ENCODE data around the gene TCEAL4. TPM values are rescaled to one million over a fixed set of nuclear protein-coding genes. Genes with fewer than 3 reads are reported as not detected.

Gene TCEAL4
- total and polyA plus RNA-seq, 2 experiments from 2014 or later = 25.4 to 148 TPM

GRCh38 chrX:103630171-103630511, 44.8 kb downstream of the TCEAL4 start (continued):
- TF ChIP-seq, protein P1, sequence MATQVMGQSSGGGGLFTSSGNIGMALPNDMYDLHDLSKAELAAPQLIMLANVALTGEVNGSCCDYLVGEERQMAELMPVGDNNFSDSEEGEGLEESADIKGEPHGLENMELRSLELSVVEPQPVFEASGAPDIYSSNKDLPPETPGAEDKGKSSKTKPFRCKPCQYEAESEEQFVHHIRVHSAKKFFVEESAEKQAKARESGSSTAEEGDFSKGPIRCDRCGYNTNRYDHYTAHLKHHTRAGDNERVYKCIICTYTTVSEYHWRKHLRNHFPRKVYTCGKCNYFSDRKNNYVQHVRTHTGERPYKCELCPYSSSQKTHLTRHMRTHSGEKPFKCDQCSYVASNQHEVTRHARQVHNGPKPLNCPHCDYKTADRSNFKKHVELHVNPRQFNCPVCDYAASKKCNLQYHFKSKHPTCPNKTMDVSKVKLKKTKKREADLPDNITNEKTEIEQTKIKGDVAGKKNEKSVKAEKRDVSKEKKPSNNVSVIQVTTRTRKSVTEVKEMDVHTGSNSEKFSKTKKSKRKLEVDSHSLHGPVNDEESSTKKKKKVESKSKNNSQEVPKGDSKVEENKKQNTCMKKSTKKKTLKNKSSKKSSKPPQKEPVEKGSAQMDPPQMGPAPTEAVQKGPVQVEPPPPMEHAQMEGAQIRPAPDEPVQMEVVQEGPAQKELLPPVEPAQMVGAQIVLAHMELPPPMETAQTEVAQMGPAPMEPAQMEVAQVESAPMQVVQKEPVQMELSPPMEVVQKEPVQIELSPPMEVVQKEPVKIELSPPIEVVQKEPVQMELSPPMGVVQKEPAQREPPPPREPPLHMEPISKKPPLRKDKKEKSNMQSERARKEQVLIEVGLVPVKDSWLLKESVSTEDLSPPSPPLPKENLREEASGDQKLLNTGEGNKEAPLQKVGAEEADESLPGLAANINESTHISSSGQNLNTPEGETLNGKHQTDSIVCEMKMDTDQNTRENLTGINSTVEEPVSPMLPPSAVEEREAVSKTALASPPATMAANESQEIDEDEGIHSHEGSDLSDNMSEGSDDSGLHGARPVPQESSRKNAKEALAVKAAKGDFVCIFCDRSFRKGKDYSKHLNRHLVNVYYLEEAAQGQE (IDR thresholded peaks at IDR 0.05; ENCODE audit: unreplicated experiment) = no peak
- TF ChIP-seq ZNF331 (CRISPR knock-in tag; IDR thresholded peaks at IDR 0.05; ENCODE audit: low read depth) = no peak
- no peak for TF ChIP-seq ZNF114 (CRISPR knock-in tag; IDR thresholded peaks at IDR 0.05)
- TF ChIP-seq EZH2phosphoT487 (IDR thresholded peaks at IDR 0.05; ENCODE audit: unreplicated experiment) = no peak
- no peak for TF ChIP-seq NANOG (IDR thresholded peaks at IDR 0.05; ENCODE audit: borderline replicate concordance)
- no peak for TF ChIP-seq JUNB (IDR thresholded peaks at IDR 0.05; ENCODE audit: unreplicated experiment)
- TF ChIP-seq CREB1 (CRISPR knock-in tag; IDR thresholded peaks at IDR 0.05; ENCODE audit: low read depth) = no peak
- no peak for TF ChIP-seq STAT1 (IDR thresholded peaks at IDR 0.05; ENCODE audit: unreplicated experiment)
- TF ChIP-seq EZH2 (IDR thresholded peaks at IDR 0.05; ENCODE audit: low read depth, unreplicated experiment) = no peak

DNA sequence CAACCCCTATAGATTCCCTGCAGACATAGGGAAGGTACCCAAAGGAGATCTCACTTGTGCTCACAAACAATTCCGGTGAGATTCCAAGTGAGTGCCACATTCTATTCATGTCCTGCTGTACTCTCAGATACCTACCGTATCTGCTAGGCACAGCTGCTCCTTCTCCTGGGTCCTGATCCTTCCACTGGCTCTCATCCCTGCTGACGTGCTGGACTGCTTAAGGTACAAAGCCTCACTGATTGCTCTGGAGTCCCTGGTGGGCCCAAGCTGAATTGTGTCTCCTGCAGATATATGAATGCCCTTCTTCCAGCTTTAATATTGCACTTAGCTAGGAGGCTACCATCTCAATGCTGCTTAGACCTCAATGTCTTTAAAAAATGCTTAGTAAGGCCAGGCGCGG, 45.8 kb downstream of the TCEAL4 start:
- DNase-seq (ENCODE audit: low spot score) (no peak), ATAC-seq (no peak)
- TF ChIP-seq, protein P2, sequence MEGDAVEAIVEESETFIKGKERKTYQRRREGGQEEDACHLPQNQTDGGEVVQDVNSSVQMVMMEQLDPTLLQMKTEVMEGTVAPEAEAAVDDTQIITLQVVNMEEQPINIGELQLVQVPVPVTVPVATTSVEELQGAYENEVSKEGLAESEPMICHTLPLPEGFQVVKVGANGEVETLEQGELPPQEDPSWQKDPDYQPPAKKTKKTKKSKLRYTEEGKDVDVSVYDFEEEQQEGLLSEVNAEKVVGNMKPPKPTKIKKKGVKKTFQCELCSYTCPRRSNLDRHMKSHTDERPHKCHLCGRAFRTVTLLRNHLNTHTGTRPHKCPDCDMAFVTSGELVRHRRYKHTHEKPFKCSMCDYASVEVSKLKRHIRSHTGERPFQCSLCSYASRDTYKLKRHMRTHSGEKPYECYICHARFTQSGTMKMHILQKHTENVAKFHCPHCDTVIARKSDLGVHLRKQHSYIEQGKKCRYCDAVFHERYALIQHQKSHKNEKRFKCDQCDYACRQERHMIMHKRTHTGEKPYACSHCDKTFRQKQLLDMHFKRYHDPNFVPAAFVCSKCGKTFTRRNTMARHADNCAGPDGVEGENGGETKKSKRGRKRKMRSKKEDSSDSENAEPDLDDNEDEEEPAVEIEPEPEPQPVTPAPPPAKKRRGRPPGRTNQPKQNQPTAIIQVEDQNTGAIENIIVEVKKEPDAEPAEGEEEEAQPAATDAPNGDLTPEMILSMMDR (conservative IDR thresholded peaks at IDR 0.05; ENCODE audit: low read depth in 2 of 2) = no peak
- TF ChIP-seq CREB1 (CRISPR knock-in tag; IDR thresholded peaks at IDR 0.05; ENCODE audit: low read depth) (no peak), ZNF114 (CRISPR knock-in tag; IDR thresholded peaks at IDR 0.05) (no peak), EZH2phosphoT487 (IDR thresholded peaks at IDR 0.05; ENCODE audit: unreplicated experiment) (no peak)
- TF ChIP-seq, protein P1 (IDR thresholded peaks at IDR 0.05; ENCODE audit: unreplicated experiment) = no peak
- H3K79me2 ChIP-seq (replicated peaks; ENCODE audit: insufficient read depth) = no peaks in the 10 kb centered on the region
- H3K27ac ChIP-seq (ENCODE audit: low read depth) = no peak overlapping the region
- no peak overlapping the region for H3K4me3 ChIP-seq
- H2AFZ ChIP-seq = no peak overlapping the region
- H3K4me1 Mint-ChIP-seq = peaks cover 8% of the 10 kb centered on the region; the same call in 2 of the 3 replicates
- H3K27ac Mint-ChIP-seq = no peak overlapping the region
- H3F3A ChIP-seq (replicated peaks; ENCODE audit: low read depth) = no peaks in the 10 kb centered on the region
- no peak overlapping the region for H3K4me2 ChIP-seq
- no peaks in the 10 kb centered on the region for H3K36me3 ChIP-seq (ENCODE audit: insufficient read depth)
- H3K4me1 ChIP-seq (ENCODE audit: insufficient read depth) = peaks cover 4% of the 10 kb centered on the region; the same call in 1 of the 2 replicates
- H3K27me3 ChIP-seq (ENCODE audit: insufficient read depth) = no peaks in the 10 kb centered on the region
- no peaks in the 10 kb centered on the region for H4K20me1 ChIP-seq (replicated peaks; ENCODE audit: insufficient read depth)
- H3K9me3 Mint-ChIP-seq = no peaks in the 10 kb centered on the region
- no peaks in the 10 kb centered on the region; the same call in 2 of the 3 replicates for H3K36me3 Mint-ChIP-seq (ENCODE audit: low read depth)
- H3K9me2 ChIP-seq (ENCODE audit: insufficient read depth) = no peaks in the 10 kb centered on the region
- H3K27me3 Mint-ChIP-seq (ENCODE audit: insufficient read depth, low read depth, poor library complexity) = peaks cover 7% of the 10 kb centered on the region
- H3K4me3 Mint-ChIP-seq = no peak overlapping the region

Measured in GM23338 (cell line).